VCaP (cell line): ENCODE results near the gene PVRIG.
A peak's percentile ranks its signal among the peaks of the same experiment; 100 is the strongest.
"Not testable (repeated sequence)": the region's sequence is repeated elsewhere in the genome, so short reads cannot be mapped to it uniquely, and the experiment has no call there.

ENCODE experiments used
- H3K27ac ChIP-seq: fragments of 450-650 bp; 2 replicates; pipeline ENCODE4 v1.5.1; 2017
- CTCF ChIP-seq: fragments of 450-650 bp; conservative IDR thresholded peaks from 2 replicates; pipeline ENCODE4 v1.5.1; 2017; ENCODE audit warnings: mild to moderate bottlenecking, moderate library complexity

The PVRIG gene

GRCh38 chr7:100176096-100177044 is 43.4 kb upstream of the PVRIG start:
- peak overlapping the region; percentile 48 for H3K27ac ChIP-seq
- no peak for TF ChIP-seq CTCF

- H3K27ac ChIP-seq: peak within 1 kb of the TSS; percentile 48
- TF ChIP-seq CTCF: no peak
Observed at GRCh38 chr7:100177045-100178001, 42.4 kb upstream of the PVRIG start, which contains the start of the genes GPC2 and STAG3. GPC2 (minus strand) TSS chr7:100177381; CDS start chr7:100177199, 182 bp downstream. STAG3 (plus strand) TSS chr7:100177918; CDS start chr7:100180557, 2,639 bp downstream.

GRCh38 chr7:100180084-100180483 is 39.7 kb upstream of the PVRIG start:
- not testable (repeated sequence) for H3K27ac ChIP-seq

GRCh38 chr7:100182616-100183015 is 37.1 kb upstream of the PVRIG start:
- H3K27ac ChIP-seq: not testable (repeated sequence)

- not testable (repeated sequence) for H3K27ac ChIP-seq
Observed at GRCh38 chr7:100183090-100183489, 36.7 kb upstream of the PVRIG start.

- H3K27ac ChIP-seq: no peak overlapping the region
- TF ChIP-seq CTCF: no peak
Observed at GRCh38 chr7:100185726-100186125, 34.0 kb upstream of the PVRIG start.

- no peak for TF ChIP-seq CTCF
- H3K27ac ChIP-seq: no peak overlapping the region
Observed at GRCh38 chr7:100189061-100189460, 30.7 kb upstream of the PVRIG start.

GRCh38 chr7:100190048-100190711 is 29.6 kb upstream of the PVRIG start:
- no peak overlapping the region for H3K27ac ChIP-seq
- peak; percentile 37 for TF ChIP-seq CTCF
